ENCODE data around the gene SNED1.

GRCh38 chr2:241035142-241035817, 36.9 kb downstream of the SNED1 start:
- TF ChIP-seq CTCF (optimal IDR thresholded peaks at IDR 0.05 in 1 of 3, IDR thresholded peaks at IDR 0.05 in 1 of 3, conservative IDR thresholded peaks at IDR 0.05 in 1 of 3; ENCODE audit: extremely low read depth in 1 of 3, insufficient read depth in 2 of 3, low read length in 3 of 3) (no peak), EZH2 (IDR thresholded peaks at IDR 0.05; ENCODE audit: low read length) (no peak)
